ENCODE data around the gene HOXD9. TPM values are rescaled to one million over a fixed set of nuclear protein-coding genes. Genes with fewer than 3 reads are reported as not detected.

HOXD9 gene
- polyA plus RNA-seq, 1 of the 3 experiments (the other 2 are of a cell fraction): 4.8 TPM

DNA sequence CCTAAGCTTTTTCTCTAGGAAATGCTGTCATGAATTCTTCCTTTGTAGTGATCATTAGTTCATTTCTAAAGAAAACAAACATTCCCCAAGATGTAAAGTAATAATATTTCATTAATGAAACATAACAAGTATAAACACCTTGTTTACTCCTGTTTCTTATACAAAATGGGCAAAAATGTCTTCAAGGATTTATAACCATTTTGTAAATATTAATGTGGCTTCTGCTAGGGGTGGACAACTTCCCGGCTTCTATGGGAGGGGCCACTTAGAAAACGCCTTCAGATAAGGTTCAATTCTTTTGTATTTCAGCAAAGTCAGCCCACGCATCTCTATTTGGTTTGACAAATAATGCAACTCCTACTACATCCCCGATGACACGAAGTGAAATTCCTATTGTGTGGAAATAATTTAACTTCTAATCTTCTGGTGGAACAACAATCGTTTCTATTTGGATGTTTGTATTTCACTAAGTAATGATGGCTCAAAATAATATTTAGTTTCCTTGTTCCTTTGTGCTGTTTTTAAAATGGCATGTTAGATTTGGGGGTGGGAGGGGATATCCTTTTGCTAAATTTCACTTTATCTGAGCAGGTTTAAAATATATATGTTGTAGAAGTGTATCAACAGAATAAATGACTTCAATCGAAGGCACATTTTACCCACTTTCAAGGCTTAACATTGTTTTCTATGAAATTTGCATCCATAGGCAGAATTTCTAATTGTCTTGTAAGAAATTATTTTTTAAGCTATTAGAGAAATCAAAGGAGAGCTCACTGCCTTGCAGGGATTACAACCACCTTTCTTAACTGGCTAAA is 51.3 kb downstream of the HOXD9 start:
- no peaks in the 10 kb centered on the region for H3K79me2 ChIP-seq (ENCODE audit: insufficient read depth)
- H3K36me3 ChIP-seq (replicated peaks in 1 of 2; ENCODE audit: control insufficient read depth in 1 of 2, insufficient read depth in 2 of 2, low read length in 1 of 2): peaks cover 0 to 4% of the 10 kb centered on the region in 2 experiments
- H3K4me1 ChIP-seq (ENCODE audit: control insufficient read depth in 1 of 2, insufficient read depth in 2 of 2, low read depth in 1 of 2, low read length in 1 of 2): peaks cover 0 to 14% of the 10 kb centered on the region in 2 experiments; a peak in 2 of 4 replicates
- H3K9ac ChIP-seq: no peak overlapping the region
- ChIA-PET CTCF (interaction anchor here (1.2 kb wide), 1 partner anchor 23 kb away, joined by 3 read pairs; no protein-coding TSS in a partner anchor), POLR2A (no interaction called here)
- H2AFZ ChIP-seq (ENCODE audit: low read depth): peak overlapping the region; percentile 49; the same call in 1 of the 2 replicates
- no peak for TF ChIP-seq ZBTB33 (IDR thresholded peaks at IDR 0.05; ENCODE audit: borderline replicate concordance, low read depth)
- TF ChIP-seq, protein P1, sequence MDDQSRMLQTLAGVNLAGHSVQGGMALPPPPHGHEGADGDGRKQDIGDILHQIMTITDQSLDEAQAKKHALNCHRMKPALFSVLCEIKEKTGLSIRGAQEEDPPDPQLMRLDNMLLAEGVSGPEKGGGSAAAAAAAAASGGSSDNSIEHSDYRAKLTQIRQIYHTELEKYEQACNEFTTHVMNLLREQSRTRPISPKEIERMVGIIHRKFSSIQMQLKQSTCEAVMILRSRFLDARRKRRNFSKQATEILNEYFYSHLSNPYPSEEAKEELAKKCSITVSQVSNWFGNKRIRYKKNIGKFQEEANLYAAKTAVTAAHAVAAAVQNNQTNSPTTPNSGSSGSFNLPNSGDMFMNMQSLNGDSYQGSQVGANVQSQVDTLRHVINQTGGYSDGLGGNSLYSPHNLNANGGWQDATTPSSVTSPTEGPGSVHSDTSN (IDR thresholded peaks at IDR 0.05): no peak
- TF ChIP-seq EZH2phosphoT487 (IDR thresholded peaks at IDR 0.05; ENCODE audit: borderline replicate concordance, low read depth): no peak
- TF ChIP-seq MEF2A (IDR thresholded peaks at IDR 0.05; ENCODE audit: borderline replicate concordance, low read depth): no peak
- TF ChIP-seq FOSL2 (IDR thresholded peaks at IDR 0.05; ENCODE audit: borderline replicate concordance, low read depth): no peak
- TF ChIP-seq GATA2 (CRISPR knock-in tag; IDR thresholded peaks at IDR 0.05): no peak
- TF ChIP-seq FOXM1 (IDR thresholded peaks at IDR 0.05; ENCODE audit: low read depth): no peak
- TF ChIP-seq, protein P2, sequence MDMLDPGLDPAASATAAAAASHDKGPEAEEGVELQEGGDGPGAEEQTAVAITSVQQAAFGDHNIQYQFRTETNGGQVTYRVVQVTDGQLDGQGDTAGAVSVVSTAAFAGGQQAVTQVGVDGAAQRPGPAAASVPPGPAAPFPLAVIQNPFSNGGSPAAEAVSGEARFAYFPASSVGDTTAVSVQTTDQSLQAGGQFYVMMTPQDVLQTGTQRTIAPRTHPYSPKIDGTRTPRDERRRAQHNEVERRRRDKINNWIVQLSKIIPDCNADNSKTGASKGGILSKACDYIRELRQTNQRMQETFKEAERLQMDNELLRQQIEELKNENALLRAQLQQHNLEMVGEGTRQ (IDR thresholded peaks at IDR 0.05; ENCODE audit: borderline replicate concordance, low read depth, low read length): no peak
- TF ChIP-seq USF1 (IDR thresholded peaks at IDR 0.05; ENCODE audit: borderline replicate concordance, low read depth): no peak
- no peak for TF ChIP-seq RAD21 (IDR thresholded peaks at IDR 0.05; ENCODE audit: low read length)
- TF ChIP-seq NRF1 (IDR thresholded peaks at IDR 0.05; ENCODE audit: low read depth, low read length): no peak
- no peak for TF ChIP-seq EP300 (IDR thresholded peaks at IDR 0.05; ENCODE audit: borderline replicate concordance in 1 of 2, low read depth in 1 of 2, low read length in 1 of 2)
- no peak overlapping the region for H3K4me2 ChIP-seq
- H3F3A ChIP-seq (replicated peaks; ENCODE audit: insufficient read depth): no peaks in the 10 kb centered on the region
- H3K4me3 ChIP-seq (ENCODE audit: low read depth in 2 of 2, low read length in 1 of 2): no peak overlapping the region
- 79% methylated on average over 7 of the region's 7 CpGs for WGBS (ENCODE audit: low lambda C conversion rate)
- H3K9me2 ChIP-seq: no peaks in the 10 kb centered on the region
- H4K20me1 ChIP-seq (ENCODE audit: insufficient read depth): no peaks in the 10 kb centered on the region
- no peaks in the 10 kb centered on the region for H3K27me3 ChIP-seq (ENCODE audit: insufficient read depth)
- no peak for DNase-seq
- no peaks in the 10 kb centered on the region for H3K9me3 ChIP-seq
- no peak overlapping the region for H3K27ac ChIP-seq (ENCODE audit: low read depth in 2 of 2, low read length in 1 of 2)
